PFSK-1 (cell line): ENCODE results near the gene TTI1.

ENCODE experiments used
- POLR2AphosphoS5 ChIP-seq: IDR thresholded peaks from 2 replicates; pipeline ENCODE4 v1.6.1; 2012; ENCODE audit warnings: low read depth, mild to moderate bottlenecking, control low read depth, low read length, moderate library complexity
- REST ChIP-seq, 2 experiments: IDR thresholded peaks; 2 replicates each; pipeline versions ENCODE4 v1.6.1 to v1.8.0; 2011 to 2012; ENCODE audit warnings: low read depth in 2 of 2, low read length in 2 of 2, control low read depth in 1 of 2, inconsistent platforms in 1 of 2, mild to moderate bottlenecking in 1 of 2, moderate library complexity in 1 of 2; ENCODE audit not compliant: insufficient read depth in 1 of 2
- TAF1 ChIP-seq: IDR thresholded peaks from 2 replicates; pipeline ENCODE4 v1.6.1; 2012; ENCODE audit warnings: low read length, control low read depth, borderline replicate concordance; ENCODE audit not compliant: insufficient read depth

DNA sequence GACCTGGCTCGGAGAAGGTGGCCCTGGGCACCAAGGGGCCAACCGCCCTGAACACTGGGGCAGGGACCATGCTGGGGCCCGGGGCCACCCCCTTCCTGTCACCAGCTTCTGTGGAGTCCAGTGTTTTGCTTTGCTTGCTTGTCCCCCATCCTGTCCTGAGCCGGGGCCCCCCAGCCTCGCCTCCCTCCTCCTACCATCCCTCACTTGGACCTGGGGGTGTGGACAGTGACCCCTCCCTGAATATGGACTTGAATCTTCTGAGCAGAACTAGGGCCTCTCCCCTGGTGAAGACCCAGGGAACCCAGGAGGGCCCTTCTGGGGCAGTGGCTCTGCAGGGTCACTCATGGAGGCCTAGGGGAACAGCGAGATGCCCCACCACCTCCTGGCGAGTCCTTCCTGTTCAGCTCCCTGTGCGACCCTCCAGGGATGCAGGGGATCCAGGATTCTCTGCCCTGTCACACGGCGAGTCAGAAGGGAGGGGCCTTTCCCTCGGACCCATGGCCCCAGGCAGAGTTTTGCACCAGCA lies 88.7 kb downstream of the TTI1 start:
- TF ChIP-seq TAF1 (no peak), REST (IDR thresholded peaks at IDR 0.05; ENCODE audit: insufficient read depth in 1 of 2, low read depth in 2 of 2, low read length in 2 of 2) (no peak), POLR2AphosphoS5 (no peak)
